Hepatocyte (in vitro differentiated cells): ENCODE measurements around the gene CASKIN1. TPM values are rescaled to one million over a fixed set of nuclear protein-coding genes. Genes with fewer than 3 reads are reported as not detected.

Source experiments
- DNase-seq: peaks from one replicate; pipeline ENCODE4 v3.0.0-alpha.2; 2016; ENCODE audit warnings: low spot score
- H2AFZ ChIP-seq: fragments of 200-600 bp; sonication (generic); 2 replicates; pipeline ENCODE4 v1.6.0; 2016; ENCODE audit warnings: antibody characterized with exemption, mild to moderate bottlenecking
- H3K27ac ChIP-seq: fragments of 200-600 bp; sonication (generic); 2 replicates; pipeline ENCODE4 v1.5.1; 2016; ENCODE audit warnings: mild to moderate bottlenecking
- H3K27me3 ChIP-seq: fragments of 200-600 bp; sonication (generic); 2 replicates; pipeline ENCODE4 v1.6.1; 2016
- H3K36me3 ChIP-seq: fragments of 200-600 bp; sonication (generic); replicated peaks from 2 replicates; pipeline ENCODE4 v1.5.1; 2016; ENCODE audit warnings: low read depth; ENCODE audit not compliant: insufficient read depth
- H3K4me1 ChIP-seq: fragments of 200-600 bp; sonication (generic); 2 replicates; pipeline ENCODE4 v1.5.1; 2016; ENCODE audit warnings: mild to moderate bottlenecking, moderate library complexity; ENCODE audit not compliant: insufficient read depth
- H3K4me2 ChIP-seq: fragments of 200-600 bp; sonication (generic); 2 replicates; pipeline ENCODE4 v1.6.0; 2016
- H3K4me3 ChIP-seq: fragments of 200-600 bp; sonication (generic); 2 replicates; pipeline ENCODE4 v1.5.1; 2016; ENCODE audit warnings: mild to moderate bottlenecking
- H3K79me2 ChIP-seq: fragments of 200-600 bp; sonication (generic); 2 replicates; pipeline ENCODE4 v1.6.0; 2017; ENCODE audit warnings: mild to moderate bottlenecking
- H3K9me2 ChIP-seq: fragments of 200-600 bp; sonication (generic); replicated peaks from 2 replicates; pipeline ENCODE4 v1.6.0; 2017; ENCODE audit warnings: mild to moderate bottlenecking; ENCODE audit not compliant: insufficient read depth
- H3K9me3 ChIP-seq: fragments of 200-600 bp; sonication (generic); 2 replicates; pipeline ENCODE4 v1.5.1; 2016; ENCODE audit warnings: low read depth, mild to moderate bottlenecking
- H4K20me1 ChIP-seq: fragments of 200-600 bp; sonication (generic); 2 replicates; pipeline ENCODE4 v1.6.0; 2016; ENCODE audit warnings: mild to moderate bottlenecking; ENCODE audit not compliant: insufficient read depth, poor library complexity, severe bottlenecking
- EZH2 ChIP-seq: fragments of 200-600 bp; sonication (generic); IDR thresholded peaks from 2 replicates; pipeline ENCODE4 v1.6.1; 2016; ENCODE audit warnings: antibody characterized with exemption, mild to moderate bottlenecking, borderline replicate concordance
- EZH2phosphoT487 ChIP-seq: fragments of 200-600 bp; sonication (generic); IDR thresholded peaks from one replicate; pipeline ENCODE4 v1.6.1; 2018; ENCODE audit warnings: antibody characterized with exemption, mild to moderate bottlenecking, low read depth, moderate library complexity; ENCODE audit not compliant: unreplicated experiment, severe bottlenecking
- WGBS: methylation state at CpG from one replicate; pipeline ENCODE4 v1.1.6; 2016; ENCODE audit warnings: low lambda C conversion rate; ENCODE audit errors: missing lambda C conversion rate; 5-methylcytosine and 5-hydroxymethylcytosine counted together
- polyA plus RNA-seq: library from polyadenylated mRNA; unstranded; fragments of >200 nt; fragmentation: Nextera tagmentation; extraction: Ambion mirVana; gene quantifications from 2 replicates; pipeline ENCODE4 v1.2.1, GENCODE V29; 2016
- total RNA-seq: library from RNA; depleted of rRNA; stranded (reverse); fragments of >200 nt; gene quantifications from 2 replicates; pipeline ENCODE4 v1.2.3, GENCODE V29; 2014
- TF ChIP-seq, protein P1 (sequence below): fragments of 200-600 bp; sonication (generic); IDR thresholded peaks from 2 replicates; pipeline ENCODE4 v1.5.1; 2016; ENCODE audit warnings: antibody characterized with exemption, mild to moderate bottlenecking; ENCODE audit not compliant: poor library complexity

CASKIN1 gene
- total and polyA plus RNA-seq, 2 experiments from 2014 or later, result 0.47 to 1.7 TPM

DNA sequence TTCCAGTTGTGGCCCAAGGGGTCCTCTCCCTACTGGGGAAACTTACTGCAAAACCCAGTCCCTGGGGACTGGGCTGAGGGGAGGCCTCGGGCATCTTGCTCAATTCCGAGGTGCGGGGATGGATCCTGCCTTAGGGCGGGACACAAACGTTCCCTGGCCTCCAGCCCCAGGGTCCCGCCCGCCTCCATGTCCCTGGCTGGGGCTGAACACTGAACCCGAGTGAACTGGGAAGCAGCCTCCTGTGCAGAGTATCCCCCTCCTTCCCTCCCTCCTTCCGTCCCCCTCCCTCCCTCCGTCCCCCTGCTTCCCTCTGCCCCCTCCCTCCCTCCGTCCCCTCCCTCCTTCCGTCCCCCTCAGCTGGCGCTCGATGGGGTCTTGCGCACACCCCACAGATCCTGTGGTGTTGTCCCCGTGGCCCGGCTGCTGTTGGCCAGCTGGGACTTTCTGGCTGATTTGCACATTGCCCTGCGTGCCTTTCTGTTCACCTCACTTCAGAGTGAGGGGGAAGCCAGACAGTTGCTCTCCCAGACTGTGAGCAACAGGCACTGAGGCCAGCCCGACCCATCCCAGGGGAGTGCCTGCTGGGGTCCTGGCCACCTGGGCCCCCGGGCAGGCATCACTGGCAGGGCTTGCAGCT lies 35.4 kb downstream of the CASKIN1 start:
- Histone ChIP-seq H3K27ac (peak overlapping the region; percentile 12), H3K4me3 (no peak overlapping the region), H3K27me3 (no peaks in the 10 kb centered on the region), H3K9me2 (no peaks in the 10 kb centered on the region), H3K36me3 (no peaks in the 10 kb centered on the region), H4K20me1 (peaks cover 36% of the 10 kb centered on the region), H2AFZ (no peak overlapping the region), H3K9me3 (no peaks in the 10 kb centered on the region), H3K4me1 (peaks cover 44% of the 10 kb centered on the region), H3K79me2 (peaks cover 79% of the 10 kb centered on the region), H3K4me2 (no peak overlapping the region)
- DNase-seq, result no peak
- TF ChIP-seq EZH2 (no peak), EZH2phosphoT487 (no peak)
- TF ChIP-seq, protein P1, sequence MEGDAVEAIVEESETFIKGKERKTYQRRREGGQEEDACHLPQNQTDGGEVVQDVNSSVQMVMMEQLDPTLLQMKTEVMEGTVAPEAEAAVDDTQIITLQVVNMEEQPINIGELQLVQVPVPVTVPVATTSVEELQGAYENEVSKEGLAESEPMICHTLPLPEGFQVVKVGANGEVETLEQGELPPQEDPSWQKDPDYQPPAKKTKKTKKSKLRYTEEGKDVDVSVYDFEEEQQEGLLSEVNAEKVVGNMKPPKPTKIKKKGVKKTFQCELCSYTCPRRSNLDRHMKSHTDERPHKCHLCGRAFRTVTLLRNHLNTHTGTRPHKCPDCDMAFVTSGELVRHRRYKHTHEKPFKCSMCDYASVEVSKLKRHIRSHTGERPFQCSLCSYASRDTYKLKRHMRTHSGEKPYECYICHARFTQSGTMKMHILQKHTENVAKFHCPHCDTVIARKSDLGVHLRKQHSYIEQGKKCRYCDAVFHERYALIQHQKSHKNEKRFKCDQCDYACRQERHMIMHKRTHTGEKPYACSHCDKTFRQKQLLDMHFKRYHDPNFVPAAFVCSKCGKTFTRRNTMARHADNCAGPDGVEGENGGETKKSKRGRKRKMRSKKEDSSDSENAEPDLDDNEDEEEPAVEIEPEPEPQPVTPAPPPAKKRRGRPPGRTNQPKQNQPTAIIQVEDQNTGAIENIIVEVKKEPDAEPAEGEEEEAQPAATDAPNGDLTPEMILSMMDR, result no peak
- WGBS, result 87% methylated on average over 17 of the region's 20 CpGs

DNA sequence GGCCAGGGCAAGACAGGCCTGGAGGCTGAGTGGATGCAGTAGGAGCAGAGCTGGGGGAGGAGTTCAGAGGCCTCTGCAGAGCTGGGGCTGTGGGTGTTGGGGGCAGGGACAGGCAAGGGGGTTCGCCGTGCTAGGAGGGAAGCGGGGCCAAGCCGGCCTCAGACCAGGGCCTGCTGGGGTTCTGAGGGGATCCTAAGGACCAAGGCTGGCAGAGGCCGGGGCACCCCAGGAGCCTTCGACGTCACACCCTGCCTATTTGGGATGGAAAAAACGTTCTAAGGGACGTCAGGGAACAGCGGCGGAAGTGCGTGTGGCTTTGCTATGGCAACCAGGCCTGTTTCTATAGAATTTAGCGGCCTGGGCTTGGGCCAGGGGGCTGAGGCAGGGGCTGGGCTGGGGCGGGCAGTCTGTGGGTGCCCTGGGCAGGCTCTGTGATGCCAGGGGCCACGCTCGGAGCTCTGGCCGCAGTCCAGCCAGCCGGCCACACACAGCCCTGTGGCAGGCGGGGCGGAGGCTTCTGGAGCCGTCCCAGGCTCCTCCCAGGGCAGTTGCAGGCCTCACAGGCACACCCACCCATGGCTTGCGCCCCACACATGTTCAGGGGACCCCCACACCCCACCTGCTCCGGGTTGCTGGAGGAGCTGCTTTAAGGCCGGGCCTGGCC lies 37.1 kb downstream of the CASKIN1 start:
- 92% methylated on average over 21 of the region's 24 CpGs for WGBS

DNA sequence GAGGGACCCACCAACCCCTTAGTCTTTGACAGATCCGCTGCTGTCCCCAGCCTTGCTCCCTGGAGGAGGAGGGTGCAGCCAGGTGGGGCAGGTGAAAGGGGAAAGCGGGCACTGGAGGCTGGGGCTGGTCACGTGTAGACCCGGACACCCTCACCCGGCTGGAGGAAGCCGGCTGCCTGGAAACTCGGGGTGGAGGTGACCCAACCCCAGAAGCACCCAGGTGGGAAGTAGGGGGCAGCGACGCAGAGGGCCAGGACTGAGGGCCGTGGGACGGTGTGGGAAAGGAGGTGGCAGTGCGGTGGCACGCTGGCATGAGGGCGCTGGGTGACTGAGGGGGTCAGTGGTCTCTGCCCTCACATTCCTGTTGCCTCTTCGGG lies 38.2 kb downstream of the CASKIN1 start:
- no peak for DNase-seq
- Histone ChIP-seq H3K4me2 (peak overlapping the region; percentile 95), H4K20me1 (peaks cover 54% of the 10 kb centered on the region), H3K27me3 (no peaks in the 10 kb centered on the region), H2AFZ (no peak overlapping the region), H3K36me3 (no peaks in the 10 kb centered on the region), H3K79me2 (peaks cover 89% of the 10 kb centered on the region), H3K4me1 (peaks cover 48% of the 10 kb centered on the region), H3K9me2 (no peaks in the 10 kb centered on the region), H3K27ac (no peak overlapping the region), H3K4me3 (no peak overlapping the region), H3K9me3 (no peaks in the 10 kb centered on the region)
- WGBS, result 93% methylated on average over 15 of the region's 15 CpGs
- no peak for TF ChIP-seq EZH2phosphoT487
- TF ChIP-seq, protein P1, result no peak
- no peak for TF ChIP-seq EZH2

More for the DNA sequence above, 37.1 kb downstream of the CASKIN1 start:
- TF ChIP-seq EZH2phosphoT487, result no peak
- TF ChIP-seq, protein P1, result no peak
- H2AFZ ChIP-seq, result no peak overlapping the region
- H3K79me2 ChIP-seq, result peaks cover 87% of the 10 kb centered on the region
- H3K9me2 ChIP-seq, result no peaks in the 10 kb centered on the region
- no peak for DNase-seq
- H3K4me3 ChIP-seq, result no peak overlapping the region
- H3K27me3 ChIP-seq, result no peaks in the 10 kb centered on the region
- H3K4me2 ChIP-seq, result no peak overlapping the region
- peaks cover 43% of the 10 kb centered on the region for H4K20me1 ChIP-seq
- H3K9me3 ChIP-seq, result no peaks in the 10 kb centered on the region
- no peaks in the 10 kb centered on the region for H3K36me3 ChIP-seq
- peak overlapping the region; percentile 27 for H3K27ac ChIP-seq
- peaks cover 44% of the 10 kb centered on the region for H3K4me1 ChIP-seq
